Liver (tissue), 3 donors: ENCODE results near the gene THRB.

Experiments used
- EGR1 ChIP-seq, 2 donors: IDR thresholded peaks; 2 replicates each; pipeline ENCODE4 v1.6.1; 2016 to 2018; ENCODE audit warnings: antibody characterized with exemption in 2 of 2, low read depth in 2 of 2
- FOXA1 ChIP-seq: IDR thresholded peaks from 2 replicates; pipeline ENCODE4 v1.6.1; 2016; ENCODE audit warnings: antibody characterized with exemption
- HNF4G ChIP-seq: IDR thresholded peaks from 2 replicates; pipeline ENCODE4 v1.6.1; 2016; ENCODE audit warnings: antibody characterized with exemption
- JUND ChIP-seq, 2 donors: IDR thresholded peaks; 2 replicates each; pipeline ENCODE4 v1.6.1; 2016; ENCODE audit warnings: antibody characterized with exemption in 2 of 2
- RAD21 ChIP-seq, 2 donors: IDR thresholded peaks; 2 replicates each; pipeline ENCODE4 v1.6.1; 2016; ENCODE audit warnings: antibody characterized with exemption in 2 of 2, mild to moderate bottlenecking in 2 of 2
- TAF1 ChIP-seq: conservative IDR thresholded peaks from 2 replicates; pipeline ENCODE4 v1.6.1; 2016; ENCODE audit warnings: antibody characterized with exemption, mild to moderate bottlenecking
- YY1 ChIP-seq: IDR thresholded peaks from 2 replicates; pipeline ENCODE4 v1.6.1; 2016; ENCODE audit warnings: antibody characterized with exemption, mild to moderate bottlenecking
- TF ChIP-seq, protein P1 (sequence below): fragments of 150-350 bp; IDR thresholded peaks from 2 replicates; pipeline ENCODE4 v1.5.1; 2017; ENCODE audit warnings: improper control_type of control experiment, low read depth, low read length; ENCODE audit not compliant: missing input control
- TF ChIP-seq, protein P2 (sequence below): IDR thresholded peaks from 2 replicates; pipeline ENCODE4 v1.6.1; 2016; ENCODE audit warnings: antibody characterized with exemption
- TF ChIP-seq, protein P3 (sequence below): IDR thresholded peaks from 2 replicates; pipeline ENCODE4 v1.6.1; 2016; ENCODE audit warnings: antibody characterized with exemption, mild to moderate bottlenecking
- donor health status: healthy.
- donor health status: healthy.

DNA sequence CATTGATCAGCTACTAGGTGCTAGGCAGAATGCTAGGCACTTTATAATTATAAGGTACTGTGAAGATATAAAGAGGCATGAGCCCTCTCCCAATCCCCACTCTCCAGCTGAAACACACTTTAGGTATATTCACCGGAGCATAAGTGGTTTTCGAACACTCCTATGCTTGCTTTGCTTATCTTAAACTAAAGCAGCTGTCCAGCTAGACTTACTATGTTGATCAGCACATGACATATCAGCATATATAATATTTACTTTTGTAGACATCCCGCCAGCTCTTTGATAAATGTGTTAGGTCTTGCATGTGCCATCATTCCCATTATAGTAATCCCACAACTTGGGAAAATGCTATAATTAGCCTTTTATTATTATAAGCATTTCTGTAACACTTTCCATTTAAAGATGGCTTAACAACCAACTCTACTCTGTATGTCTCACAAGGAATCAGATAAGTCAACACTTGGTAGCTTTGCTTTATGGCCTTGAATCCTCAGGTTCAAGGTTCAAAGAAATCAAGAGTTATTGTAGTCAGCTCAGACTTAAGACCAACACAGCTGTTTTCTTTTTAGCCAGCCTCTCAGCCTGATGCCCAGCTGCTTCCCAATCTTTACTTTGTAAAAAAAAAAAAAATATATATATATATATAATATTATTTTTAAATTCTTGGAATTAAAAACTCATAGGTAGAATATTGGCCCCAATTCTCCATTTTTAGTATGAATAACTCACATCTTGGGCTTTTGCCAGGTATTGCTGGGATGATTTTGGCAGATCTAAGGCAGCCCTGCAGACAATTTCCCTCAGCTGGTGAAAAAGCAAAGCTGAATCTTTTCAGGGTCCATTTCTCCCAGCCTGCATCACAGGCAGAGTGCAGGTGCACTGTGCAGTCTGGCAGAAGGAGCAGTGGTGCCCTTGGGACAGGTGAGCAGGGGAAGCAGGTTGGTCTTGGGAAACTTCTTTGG is 104.2 kb downstream of the THRB start:
- TF ChIP-seq, protein P1, sequence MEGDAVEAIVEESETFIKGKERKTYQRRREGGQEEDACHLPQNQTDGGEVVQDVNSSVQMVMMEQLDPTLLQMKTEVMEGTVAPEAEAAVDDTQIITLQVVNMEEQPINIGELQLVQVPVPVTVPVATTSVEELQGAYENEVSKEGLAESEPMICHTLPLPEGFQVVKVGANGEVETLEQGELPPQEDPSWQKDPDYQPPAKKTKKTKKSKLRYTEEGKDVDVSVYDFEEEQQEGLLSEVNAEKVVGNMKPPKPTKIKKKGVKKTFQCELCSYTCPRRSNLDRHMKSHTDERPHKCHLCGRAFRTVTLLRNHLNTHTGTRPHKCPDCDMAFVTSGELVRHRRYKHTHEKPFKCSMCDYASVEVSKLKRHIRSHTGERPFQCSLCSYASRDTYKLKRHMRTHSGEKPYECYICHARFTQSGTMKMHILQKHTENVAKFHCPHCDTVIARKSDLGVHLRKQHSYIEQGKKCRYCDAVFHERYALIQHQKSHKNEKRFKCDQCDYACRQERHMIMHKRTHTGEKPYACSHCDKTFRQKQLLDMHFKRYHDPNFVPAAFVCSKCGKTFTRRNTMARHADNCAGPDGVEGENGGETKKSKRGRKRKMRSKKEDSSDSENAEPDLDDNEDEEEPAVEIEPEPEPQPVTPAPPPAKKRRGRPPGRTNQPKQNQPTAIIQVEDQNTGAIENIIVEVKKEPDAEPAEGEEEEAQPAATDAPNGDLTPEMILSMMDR = no peak
- TF ChIP-seq, protein P2, sequence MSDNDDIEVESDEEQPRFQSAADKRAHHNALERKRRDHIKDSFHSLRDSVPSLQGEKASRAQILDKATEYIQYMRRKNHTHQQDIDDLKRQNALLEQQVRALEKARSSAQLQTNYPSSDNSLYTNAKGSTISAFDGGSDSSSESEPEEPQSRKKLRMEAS = no peak
- no peak for TF ChIP-seq TAF1
- TF ChIP-seq EGR1 (IDR thresholded peaks at IDR 0.05; ENCODE audit: low read depth in 2 of 2) = no peak
- TF ChIP-seq FOXA1 = no peak
- TF ChIP-seq RAD21 (IDR thresholded peaks at IDR 0.05) = no peak
- TF ChIP-seq, protein P3, sequence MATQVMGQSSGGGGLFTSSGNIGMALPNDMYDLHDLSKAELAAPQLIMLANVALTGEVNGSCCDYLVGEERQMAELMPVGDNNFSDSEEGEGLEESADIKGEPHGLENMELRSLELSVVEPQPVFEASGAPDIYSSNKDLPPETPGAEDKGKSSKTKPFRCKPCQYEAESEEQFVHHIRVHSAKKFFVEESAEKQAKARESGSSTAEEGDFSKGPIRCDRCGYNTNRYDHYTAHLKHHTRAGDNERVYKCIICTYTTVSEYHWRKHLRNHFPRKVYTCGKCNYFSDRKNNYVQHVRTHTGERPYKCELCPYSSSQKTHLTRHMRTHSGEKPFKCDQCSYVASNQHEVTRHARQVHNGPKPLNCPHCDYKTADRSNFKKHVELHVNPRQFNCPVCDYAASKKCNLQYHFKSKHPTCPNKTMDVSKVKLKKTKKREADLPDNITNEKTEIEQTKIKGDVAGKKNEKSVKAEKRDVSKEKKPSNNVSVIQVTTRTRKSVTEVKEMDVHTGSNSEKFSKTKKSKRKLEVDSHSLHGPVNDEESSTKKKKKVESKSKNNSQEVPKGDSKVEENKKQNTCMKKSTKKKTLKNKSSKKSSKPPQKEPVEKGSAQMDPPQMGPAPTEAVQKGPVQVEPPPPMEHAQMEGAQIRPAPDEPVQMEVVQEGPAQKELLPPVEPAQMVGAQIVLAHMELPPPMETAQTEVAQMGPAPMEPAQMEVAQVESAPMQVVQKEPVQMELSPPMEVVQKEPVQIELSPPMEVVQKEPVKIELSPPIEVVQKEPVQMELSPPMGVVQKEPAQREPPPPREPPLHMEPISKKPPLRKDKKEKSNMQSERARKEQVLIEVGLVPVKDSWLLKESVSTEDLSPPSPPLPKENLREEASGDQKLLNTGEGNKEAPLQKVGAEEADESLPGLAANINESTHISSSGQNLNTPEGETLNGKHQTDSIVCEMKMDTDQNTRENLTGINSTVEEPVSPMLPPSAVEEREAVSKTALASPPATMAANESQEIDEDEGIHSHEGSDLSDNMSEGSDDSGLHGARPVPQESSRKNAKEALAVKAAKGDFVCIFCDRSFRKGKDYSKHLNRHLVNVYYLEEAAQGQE = no peak
- TF ChIP-seq HNF4G = no peak
- TF ChIP-seq YY1 = no peak
- TF ChIP-seq JUND (IDR thresholded peaks at IDR 0.05) = no peak
